OCI-LY1 (cell line): ENCODE results near the gene PREP.

Experiments
- EZH2 ChIP-seq: fragments of 200-600 bp; sonication (generic), shearing (Covaris generic); IDR thresholded peaks from 2 replicates; pipeline ENCODE4 v1.8.0; 2017; ENCODE audit warnings: borderline replicate concordance, mixed run types, mild to moderate bottlenecking, antibody characterized with exemption, low read length, moderate library complexity, mixed read lengths
- TF ChIP-seq, protein P1 (sequence below): fragments of 200-600 bp; sonication (generic), shearing (Covaris generic); IDR thresholded peaks from 2 replicates; pipeline ENCODE4 v1.5.1; 2017; ENCODE audit warnings: mild to moderate bottlenecking, antibody characterized with exemption, low read length, moderate library complexity, mixed read lengths

DNA sequence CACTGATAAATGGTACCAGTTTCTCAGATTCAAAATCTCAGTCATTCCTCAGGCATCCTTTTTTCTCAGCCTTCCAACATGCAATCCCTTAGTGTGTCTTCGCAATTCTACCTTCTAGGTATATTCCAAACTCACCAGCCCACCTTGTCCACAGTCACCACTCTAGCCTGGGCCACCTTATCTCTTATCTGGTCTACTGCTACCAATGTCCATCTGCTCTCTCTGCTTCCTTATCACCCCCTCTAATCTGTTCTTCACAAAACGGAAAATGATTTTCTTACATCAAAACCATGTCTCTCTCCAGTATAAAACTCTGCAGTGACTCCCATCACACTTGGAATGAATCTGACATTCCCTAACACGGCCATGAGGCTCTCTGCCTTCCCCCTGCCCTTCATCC, 91.9 kb downstream of the PREP start:
- TF ChIP-seq EZH2 = no peak
- TF ChIP-seq, protein P1, sequence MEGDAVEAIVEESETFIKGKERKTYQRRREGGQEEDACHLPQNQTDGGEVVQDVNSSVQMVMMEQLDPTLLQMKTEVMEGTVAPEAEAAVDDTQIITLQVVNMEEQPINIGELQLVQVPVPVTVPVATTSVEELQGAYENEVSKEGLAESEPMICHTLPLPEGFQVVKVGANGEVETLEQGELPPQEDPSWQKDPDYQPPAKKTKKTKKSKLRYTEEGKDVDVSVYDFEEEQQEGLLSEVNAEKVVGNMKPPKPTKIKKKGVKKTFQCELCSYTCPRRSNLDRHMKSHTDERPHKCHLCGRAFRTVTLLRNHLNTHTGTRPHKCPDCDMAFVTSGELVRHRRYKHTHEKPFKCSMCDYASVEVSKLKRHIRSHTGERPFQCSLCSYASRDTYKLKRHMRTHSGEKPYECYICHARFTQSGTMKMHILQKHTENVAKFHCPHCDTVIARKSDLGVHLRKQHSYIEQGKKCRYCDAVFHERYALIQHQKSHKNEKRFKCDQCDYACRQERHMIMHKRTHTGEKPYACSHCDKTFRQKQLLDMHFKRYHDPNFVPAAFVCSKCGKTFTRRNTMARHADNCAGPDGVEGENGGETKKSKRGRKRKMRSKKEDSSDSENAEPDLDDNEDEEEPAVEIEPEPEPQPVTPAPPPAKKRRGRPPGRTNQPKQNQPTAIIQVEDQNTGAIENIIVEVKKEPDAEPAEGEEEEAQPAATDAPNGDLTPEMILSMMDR = no peak
